ENCODE measurements around the gene BYSL. TPM values are rescaled to one million over a fixed set of nuclear protein-coding genes. Genes with fewer than 3 reads are reported as not detected.
"Not testable (repeated sequence)": the region's sequence is repeated elsewhere in the genome, so short reads cannot be mapped to it uniquely, and the experiment has no call there.

BYSL gene
- total RNA-seq, 1 experiment from 2014 or later: 46.5 TPM

- no peak for DNase-seq
- Histone ChIP-seq H3F3A (ENCODE audit: low read length, unreplicated experiment) (no peaks in the 10 kb centered on the region), H3K9ac (ENCODE audit: low read length) (peak overlapping the region; percentile 35), H3K27ac (ENCODE audit: low read length) (peak overlapping the region; percentile 35), H3K36me3 (ENCODE audit: low read depth, low read length) (no peaks in the 10 kb centered on the region; the same call in 1 of the 2 replicates), H2AFZ (ENCODE audit: low read length) (peak overlapping the region; percentile 97), H4K20me1 (ENCODE audit: low read length) (no peaks in the 10 kb centered on the region), H3K4me1 (ENCODE audit: insufficient read depth, low read length) (peaks cover 24% of the 10 kb centered on the region), H3K79me2 (ENCODE audit: low read length) (peaks cover 35% of the 10 kb centered on the region), H3K9me3 (ENCODE audit: low read length) (no peaks in the 10 kb centered on the region), H3K27me3 (ENCODE audit: low read length) (no peaks in the 10 kb centered on the region), H3K9me2 (replicated peaks; ENCODE audit: low read length) (no peaks in the 10 kb centered on the region), H3K4me2 (ENCODE audit: low read length) (peak overlapping the region; percentile 84), H3K4me3 (ENCODE audit: low read length) (peak overlapping the region; percentile 87)
- POLR2A ChIA-PET (ENCODE audit: unreplicated experiment): no interaction called here
- intact Hi-C loops (cut with micrococcal nuclease): loop anchor here (1.0 kb wide), 1 partner anchor 102 kb away; no protein-coding TSS in a partner anchor
- TF ChIP-seq CTCF (conservative IDR thresholded peaks at IDR 0.05; ENCODE audit: low read depth, low read length) (no peak), EZH2phosphoT487 (IDR thresholded peaks at IDR 0.05; ENCODE audit: borderline replicate concordance, low read length) (no peak), EZH2 (IDR thresholded peaks at IDR 0.05; ENCODE audit: low read length, unreplicated experiment) (no peak)
- peak; percentile 10; the same call in 1 of the 2 replicates for ATAC-seq
- CTCF ChIA-PET: interaction anchor here (0.6 to 1.0 kb wide), 2 partner anchors 95 to 106 kb away, joined by 3 to 4 read pairs; no protein-coding TSS in a partner anchor
- TSS peak; percentile 79 for BruUV-seq (replicated peaks)
These were observed 21.0 kb downstream of the BYSL start for GRCh38 chr6:41942067-41942851.

- H3K27me3 ChIP-seq (ENCODE audit: low read length); H2AFZ ChIP-seq (ENCODE audit: low read length); ATAC-seq; H3F3A ChIP-seq (ENCODE audit: low read length, unreplicated experiment); H3K4me3 ChIP-seq (ENCODE audit: low read length); BruUV-seq (replicated peaks); POLR2A ChIA-PET (ENCODE audit: unreplicated experiment); H3K9me2 ChIP-seq (replicated peaks; ENCODE audit: low read length); H3K36me3 ChIP-seq (ENCODE audit: low read depth, low read length); H3K9me3 ChIP-seq (ENCODE audit: low read length); H3K4me2 ChIP-seq (ENCODE audit: low read length); H4K20me1 ChIP-seq (ENCODE audit: low read length); H3K9ac ChIP-seq (ENCODE audit: low read length); DNase-seq; H3K27ac ChIP-seq (ENCODE audit: low read length): not testable (repeated sequence)
- CTCF ChIA-PET: interaction anchor here (0.6 kb wide), 1 partner anchor 106 kb away, joined by 4 read pairs; no protein-coding TSS in a partner anchor
- Histone ChIP-seq H3K79me2 (ENCODE audit: low read length) (peaks cover 35% of the 10 kb centered on the region), H3K4me1 (ENCODE audit: insufficient read depth, low read length) (peaks cover 24% of the 10 kb centered on the region)
- intact Hi-C loops (cut with micrococcal nuclease): loop anchor here (1.0 kb wide), 1 partner anchor 101 kb away; no protein-coding TSS in a partner anchor
These were observed 21.6 kb downstream of the BYSL start for GRCh38 chr6:41942882-41943281.

DNA sequence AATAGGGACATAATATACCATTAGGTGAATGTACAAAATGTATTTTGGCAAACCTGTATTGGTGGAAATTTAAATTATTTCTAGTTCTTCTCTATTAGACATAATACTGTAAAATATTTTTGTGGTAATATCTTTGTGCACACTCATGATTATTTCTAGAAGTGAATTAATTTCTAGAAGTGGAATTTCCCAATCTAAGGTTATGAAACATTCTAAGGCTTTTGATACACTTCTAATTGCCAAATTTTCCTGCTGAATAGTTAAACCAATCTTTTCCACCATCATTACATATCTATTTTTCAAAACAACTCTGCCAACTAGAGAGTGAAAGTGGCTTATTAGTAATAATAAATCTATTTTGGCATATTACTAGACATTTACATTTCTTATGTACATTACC is 22.2 kb downstream of the BYSL start:
- intact Hi-C loops (cut with micrococcal nuclease): no loop called here
- no peaks in the 10 kb centered on the region for H4K20me1 ChIP-seq (ENCODE audit: low read length)
- no peak overlapping the region for H2AFZ ChIP-seq (ENCODE audit: low read length)
- CTCF ChIA-PET: no interaction called here
- no peaks in the 10 kb centered on the region for H3K9me3 ChIP-seq (ENCODE audit: low read length)
- H3K36me3 ChIP-seq (ENCODE audit: low read depth, low read length): no peaks in the 10 kb centered on the region
- H3F3A ChIP-seq (ENCODE audit: low read length, unreplicated experiment): no peaks in the 10 kb centered on the region
- TF ChIP-seq EZH2phosphoT487 (IDR thresholded peaks at IDR 0.05; ENCODE audit: borderline replicate concordance, low read length) (no peak), CTCF (conservative IDR thresholded peaks at IDR 0.05; ENCODE audit: low read depth, low read length) (no peak), EZH2 (IDR thresholded peaks at IDR 0.05; ENCODE audit: low read length, unreplicated experiment) (no peak)
- H3K4me3 ChIP-seq (ENCODE audit: low read length): no peak overlapping the region
- no peaks in the 10 kb centered on the region for H3K27me3 ChIP-seq (ENCODE audit: low read length)
- BruUV-seq (replicated peaks): no TSS peak
- H3K4me1 ChIP-seq (ENCODE audit: insufficient read depth, low read length): peaks cover 24% of the 10 kb centered on the region
- H3K4me2 ChIP-seq (ENCODE audit: low read length): no peak overlapping the region
- H3K79me2 ChIP-seq (ENCODE audit: low read length): peaks cover 29% of the 10 kb centered on the region
- H3K27ac ChIP-seq (ENCODE audit: low read length): no peak overlapping the region
- no peaks in the 10 kb centered on the region for H3K9me2 ChIP-seq (replicated peaks; ENCODE audit: low read length)
- POLR2A ChIA-PET (ENCODE audit: unreplicated experiment): no interaction called here
- DNase-seq (no peak), ATAC-seq (no peak)
- no peak overlapping the region for H3K9ac ChIP-seq (ENCODE audit: low read length)

Measured in PC-3 (cell line).